Keratinocyte (primary cell): ENCODE data around the gene PHF23. TPM values are rescaled to one million over a fixed set of nuclear protein-coding genes. Genes with fewer than 3 reads are reported as not detected.

Source experiments
- DNase-seq: peaks from one replicate; pipeline ENCODE4 v3.0.0-alpha.2; 2011; ENCODE audit warnings: low read depth, missing footprints, low spot score
- FAIRE-seq: peaks from 2 replicates; lab custom pipeline; 2011; peaks lifted over from hg19 to GRCh38; lab: Jason Lieb, UNC
- H2AFZ ChIP-seq: 2 replicates; pipeline ENCODE4 v1.6.0; 2012; ENCODE audit warnings: low read length, control low read depth, inconsistent platforms; ENCODE audit not compliant: control insufficient read depth
- H3K27ac ChIP-seq: 2 replicates; pipeline ENCODE4 v1.5.1; 2011; ENCODE audit warnings: low read length; ENCODE audit not compliant: control insufficient read depth, insufficient read depth
- H3K27me3 ChIP-seq: 3 replicates; pipeline ENCODE4 v1.6.0; 2011; ENCODE audit warnings: low read length; ENCODE audit not compliant: control insufficient read depth, insufficient read depth; ENCODE audit errors: extremely low read depth
- H3K36me3 ChIP-seq, 2 experiments: 2 replicates in 1 of 2; 3 replicates in 1 of 2; pipeline ENCODE4 v1.5.1; 2011; ENCODE audit warnings: low read length in 2 of 2, mild to moderate bottlenecking in 1 of 2; ENCODE audit not compliant: control insufficient read depth in 2 of 2, insufficient read depth in 2 of 2; ENCODE audit errors: extremely low read depth in 1 of 2
- H3K4me1 ChIP-seq: 3 replicates; pipeline ENCODE4 v1.5.1; 2011; ENCODE audit warnings: low read length; ENCODE audit not compliant: control insufficient read depth, insufficient read depth; ENCODE audit errors: extremely low read depth
- H3K4me2 ChIP-seq: 3 replicates; pipeline ENCODE4 v1.6.0; 2011; ENCODE audit warnings: low read depth, low read length; ENCODE audit not compliant: control insufficient read depth, insufficient read depth; ENCODE audit errors: extremely low read depth
- H3K4me3 ChIP-seq, 3 experiments: fragments of 200-600 bp in 1 of 3; sonication (generic) in 1 of 3; 2 replicates in 2 of 3; 3 replicates in 1 of 3; pipeline ENCODE4 v1.5.1; 2011 to 2016; ENCODE audit warnings: low read length in 3 of 3, mild to moderate bottlenecking in 3 of 3, control low read depth in 2 of 3, inconsistent platforms in 1 of 3, low read depth in 1 of 3, mixed read lengths in 1 of 3, mixed run types in 1 of 3, moderate library complexity in 1 of 3; ENCODE audit not compliant: control insufficient read depth in 2 of 3, insufficient read depth in 2 of 3; ENCODE audit errors: extremely low read depth in 1 of 3
- H3K79me2 ChIP-seq: 2 replicates; pipeline ENCODE4 v1.6.0; 2012; ENCODE audit warnings: low read length; ENCODE audit not compliant: control insufficient read depth, insufficient read depth
- H3K9ac ChIP-seq: 3 replicates; pipeline ENCODE4 v1.6.0; 2011; ENCODE audit warnings: low read length; ENCODE audit not compliant: control insufficient read depth, insufficient read depth; ENCODE audit errors: extremely low read depth
- H3K9me1 ChIP-seq: 3 replicates; pipeline ENCODE4 v1.6.0; 2011; ENCODE audit warnings: low read length; ENCODE audit not compliant: control insufficient read depth, insufficient read depth; ENCODE audit errors: extremely low read depth
- H3K9me3 ChIP-seq: 2 replicates; pipeline ENCODE4 v1.5.1; 2012; ENCODE audit warnings: low read depth, low read length; ENCODE audit not compliant: control insufficient read depth
- H4K20me1 ChIP-seq: 3 replicates; pipeline ENCODE4 v1.6.0; 2011; ENCODE audit warnings: low read length; ENCODE audit not compliant: control insufficient read depth, insufficient read depth; ENCODE audit errors: extremely low read depth
- CTCF ChIP-seq, 3 experiments: IDR thresholded peaks in 1 of 3; conservative IDR thresholded peaks in 1 of 3; optimal IDR thresholded peaks in 1 of 3; 2 replicates in 2 of 3; 3 replicates in 1 of 3; pipeline versions ENCODE3 to v1.5.1; 2011; ENCODE audit warnings: low read length in 3 of 3, mild to moderate bottlenecking in 3 of 3, moderate library complexity in 2 of 3, control low read depth in 1 of 3, inconsistent platforms in 1 of 3; ENCODE audit not compliant: insufficient read depth in 2 of 3; ENCODE audit errors: extremely low read depth in 1 of 3
- EZH2 ChIP-seq: IDR thresholded peaks from one replicate; pipeline ENCODE4 v1.6.1; 2012; ENCODE audit warnings: inconsistent platforms, mild to moderate bottlenecking, low read length, moderate library complexity
- dilution Hi-C: fragments of 300-500 bp; cut with MboI; formaldehyde crosslinking; loops from one replicate; pipeline ENCODE4 v1.7.0; 2020; ENCODE audit warnings: low sequenced_read_pairs; ENCODE audit not compliant: extremely low pct_ligation_motif_present
- polyA plus RNA-seq, 5 experiments: library from polyadenylated mRNA; depleted of rRNA in 3 of 5; stranded (reverse) in 3 of 5; stranded (forward) in 1 of 5; unstranded in 1 of 5; fragments of >200 nt; gene quantifications; 1 replicate in 1 of 5; 2 replicates in 3 of 5; 3 replicates in 1 of 5; pipeline versions ENCODE4 v1.2.1 to v1.2.3, GENCODE V29; 2011 to 2012; ENCODE audit warnings: missing spikeins in 2 of 5, low read depth in 1 of 5, low replicate concordance in 1 of 5

The PHF23 gene
- polyA plus RNA-seq, 1 donor (not counting 4 experiments of a cell fraction or from before 2014, with no cell fraction given), result 52.8 TPM

GRCh38 chr17:7203391-7203790 is 35.9 kb downstream of the PHF23 start:
- FAIRE-seq (no peak), DNase-seq (no peak)
- dilution Hi-C loops, result no loop called here

GRCh38 chr17:7196651-7197401 is 42.4 kb downstream of the PHF23 start:
- Histone ChIP-seq H3K4me1 (no peaks in the 10 kb centered on the region), H3K9me3 (no peaks in the 10 kb centered on the region), H3K27me3 (no peaks in the 10 kb centered on the region), H3K9ac (no peak overlapping the region), H4K20me1 (no peaks in the 10 kb centered on the region), H3K27ac (no peak overlapping the region), H3K36me3 (peaks cover 0 to 2% of the 10 kb centered on the region in 2 experiments), H3K4me2 (no peak overlapping the region), H3K79me2 (no peaks in the 10 kb centered on the region), H3K9me1 (no peaks in the 10 kb centered on the region), H2AFZ (no peak overlapping the region), H3K4me3 (no peak overlapping the region)
- no peak for FAIRE-seq
- dilution Hi-C loops, result no loop called here
- TF ChIP-seq CTCF (optimal IDR thresholded peaks at IDR 0.05 in 1 of 3, IDR thresholded peaks at IDR 0.05 in 1 of 3, conservative IDR thresholded peaks at IDR 0.05 in 1 of 3; ENCODE audit: extremely low read depth in 1 of 3, insufficient read depth in 2 of 3, low read length in 3 of 3) (no peak), EZH2 (no peak)
- DNase-seq, result no peak

More at GRCh38 chr17:7203391-7203790, 35.9 kb downstream of the PHF23 start:
- H3K27ac ChIP-seq, result no peak overlapping the region
- H2AFZ ChIP-seq, result no peak overlapping the region
- no peaks in the 10 kb centered on the region for H3K27me3 ChIP-seq
- H3K36me3 ChIP-seq, result no peaks in the 10 kb centered on the region
- no peaks in the 10 kb centered on the region for H3K79me2 ChIP-seq
- no peak overlapping the region for H3K9ac ChIP-seq
- no peaks in the 10 kb centered on the region for H3K9me3 ChIP-seq
- H3K4me1 ChIP-seq, result peaks cover 5% of the 10 kb centered on the region
- no peak overlapping the region for H3K4me2 ChIP-seq
- H3K9me1 ChIP-seq, result no peaks in the 10 kb centered on the region
- H4K20me1 ChIP-seq, result no peaks in the 10 kb centered on the region
- TF ChIP-seq EZH2 (no peak), CTCF (optimal IDR thresholded peaks at IDR 0.05 in 1 of 3, IDR thresholded peaks at IDR 0.05 in 1 of 3, conservative IDR thresholded peaks at IDR 0.05 in 1 of 3; ENCODE audit: extremely low read depth in 1 of 3, insufficient read depth in 2 of 3, low read length in 3 of 3) (no peak)
- no peak overlapping the region for H3K4me3 ChIP-seq
